A673 (cell line): Measurements from ENCODE around the gene NUBPL. TPM values are rescaled to one million over a fixed set of nuclear protein-coding genes. Genes with fewer than 3 reads are reported as not detected.

Experiments used
- BruUV-seq: library from RNA; stranded (reverse); fragments of 400-500 nt; replicated peaks from 2 replicates; lab custom pipeline; 2021; lab: Mats Ljungman, UMichigan
- CTCF ChIA-PET: fragments of 300-600 bp; sonication (Branson Sonifier 250); formaldehyde crosslinking; loops from one replicate; lab custom pipeline; 2022; ENCODE audit warnings: antibody characterized with exemption; lab: Charles Lee
- POLR2A ChIA-PET: fragments of 300-600 bp; sonication (Branson Sonifier 250); formaldehyde crosslinking; loops from one replicate; lab custom pipeline; 2022; ENCODE audit warnings: antibody characterized with exemption; ENCODE audit not compliant: low non-redundant PET; lab: Charles Lee
- DNase-seq: peaks from one replicate; pipeline ENCODE4 v3.0.0-alpha.2; 2015; ENCODE audit warnings: low spot score
- H3K27ac ChIP-seq: fragments of 200-600 bp; sonication (generic); 2 replicates; pipeline ENCODE4 v1.5.1; 2016; ENCODE audit warnings: mixed run types, low read depth, mild to moderate bottlenecking, mixed read lengths, antibody characterized with exemption, low read length; ENCODE audit not compliant: poor library complexity, severe bottlenecking
- H3K27me3 ChIP-seq: fragments of 200-600 bp; sonication (generic); replicated peaks from 2 replicates; pipeline ENCODE4 v1.6.1; 2017; ENCODE audit warnings: mixed run types, low read depth, mild to moderate bottlenecking, mixed read lengths, antibody characterized with exemption, low read length; ENCODE audit not compliant: insufficient read depth, poor library complexity
- H3K36me3 ChIP-seq: fragments of 200-600 bp; sonication (generic); 2 replicates; pipeline ENCODE4 v1.6.1; 2016; ENCODE audit warnings: mixed run types, mild to moderate bottlenecking, mixed read lengths, antibody characterized with exemption, low read length; ENCODE audit not compliant: insufficient read depth, poor library complexity, severe bottlenecking
- H3K4me1 ChIP-seq: fragments of 200-600 bp; sonication (generic); 2 replicates; pipeline ENCODE4 v1.6.1; 2017; ENCODE audit warnings: mixed run types, mild to moderate bottlenecking, mixed read lengths, antibody characterized with exemption, low read length; ENCODE audit not compliant: insufficient read depth, poor library complexity, severe bottlenecking
- H3K4me3 ChIP-seq: fragments of 200-600 bp; sonication (generic); 2 replicates; pipeline ENCODE4 v1.5.1; 2016; ENCODE audit warnings: low read depth, mixed run types, mild to moderate bottlenecking, mixed read lengths, low read length; ENCODE audit not compliant: poor library complexity, severe bottlenecking
- H3K9me3 ChIP-seq: fragments of 200-600 bp; sonication (generic); 2 replicates; pipeline ENCODE4 v1.6.1; 2016; ENCODE audit warnings: mixed run types, low read depth, mild to moderate bottlenecking, mixed read lengths, antibody characterized with exemption, low read length; ENCODE audit not compliant: poor library complexity, severe bottlenecking
- EZH2 ChIP-seq: fragments of 200-600 bp; sonication (generic); IDR thresholded peaks from 2 replicates; pipeline ENCODE4 v1.6.1; 2017; ENCODE audit warnings: borderline replicate concordance, low read depth, mild to moderate bottlenecking, mixed read lengths, antibody characterized with exemption, low read length; ENCODE audit not compliant: poor library complexity, severe bottlenecking
- intact Hi-C: fragments of 100-400 bp; cut with micrococcal nuclease; formaldehyde crosslinking; loops from one replicate; pipeline ENCODE4 v1.10.0; 2022; ENCODE audit not compliant: unreplicated experiment
- total RNA-seq: library from RNA; stranded (reverse); gene quantifications from 2 replicates; pipeline ENCODE4 v1.2.3, GENCODE V29; 2021
- TF ChIP-seq, protein P1 (sequence below): fragments of 300-800, 200-600 bp; sonication (generic); conservative IDR thresholded peaks from 2 replicates; pipeline ENCODE4 v1.5.1; 2017; ENCODE audit warnings: low read depth, mild to moderate bottlenecking, antibody characterized with exemption, low read length, moderate library complexity, mixed read lengths

Gene NUBPL
- total RNA-seq, 1 experiment from 2014 or later: 15.5 TPM

DNA sequence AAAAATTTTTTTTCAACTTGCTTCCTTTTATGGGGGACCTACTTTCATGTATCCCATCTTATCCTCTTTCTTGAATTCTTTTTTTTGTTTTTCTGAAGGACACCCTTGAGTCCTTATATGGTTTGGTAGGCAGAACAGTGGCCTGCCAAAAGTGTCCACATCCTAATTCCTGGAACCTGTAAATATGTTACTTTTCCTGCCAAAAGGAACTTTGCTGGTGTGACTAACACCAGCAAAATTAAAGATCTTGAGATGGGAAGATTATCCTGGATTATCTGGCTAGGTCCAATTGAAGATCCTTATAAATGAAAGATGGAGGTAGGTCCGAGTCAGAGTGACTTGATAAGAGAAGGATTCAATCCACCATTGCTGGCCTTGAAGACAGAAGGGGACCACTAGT, 5.3 kb downstream of the NUBPL start:
- POLR2A ChIA-PET: interaction anchor here (0.6 kb wide), 1 partner anchor 814 kb away, joined by 3 read pairs; no protein-coding TSS in a partner anchor

DNA sequence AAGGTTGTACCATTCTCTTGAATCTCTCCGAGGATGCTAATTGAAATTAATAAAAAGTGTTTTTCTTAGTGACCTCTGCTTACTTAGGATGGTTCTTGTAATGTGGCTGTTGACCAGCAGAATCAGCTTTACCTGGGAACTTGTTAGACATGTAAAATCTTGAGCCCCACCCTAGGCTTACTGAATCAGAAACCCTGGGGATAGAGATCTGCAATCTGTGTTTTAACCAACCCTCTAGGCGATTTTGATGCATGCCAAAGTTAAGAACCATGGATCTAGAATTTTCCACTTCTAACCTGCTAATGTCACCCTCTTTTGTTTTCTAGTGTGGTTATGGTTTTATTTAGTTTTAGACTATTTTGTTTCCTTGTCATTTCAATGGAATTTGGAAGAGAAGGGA, 6.5 kb downstream of the NUBPL start:
- ChIA-PET CTCF (no interaction called here), POLR2A (no interaction called here)
- H3K9me3 ChIP-seq: no peaks in the 10 kb centered on the region
- no peak overlapping the region for H3K27ac ChIP-seq
- BruUV-seq: no TSS peak
- intact Hi-C loops: no loop called here
- no peak for DNase-seq
- H3K4me3 ChIP-seq: no peak overlapping the region
- H3K27me3 ChIP-seq: no peaks in the 10 kb centered on the region
- H3K4me1 ChIP-seq: peaks cover 11% of the 10 kb centered on the region
- H3K36me3 ChIP-seq: no peaks in the 10 kb centered on the region
- no peak for TF ChIP-seq EZH2
- TF ChIP-seq, protein P1, sequence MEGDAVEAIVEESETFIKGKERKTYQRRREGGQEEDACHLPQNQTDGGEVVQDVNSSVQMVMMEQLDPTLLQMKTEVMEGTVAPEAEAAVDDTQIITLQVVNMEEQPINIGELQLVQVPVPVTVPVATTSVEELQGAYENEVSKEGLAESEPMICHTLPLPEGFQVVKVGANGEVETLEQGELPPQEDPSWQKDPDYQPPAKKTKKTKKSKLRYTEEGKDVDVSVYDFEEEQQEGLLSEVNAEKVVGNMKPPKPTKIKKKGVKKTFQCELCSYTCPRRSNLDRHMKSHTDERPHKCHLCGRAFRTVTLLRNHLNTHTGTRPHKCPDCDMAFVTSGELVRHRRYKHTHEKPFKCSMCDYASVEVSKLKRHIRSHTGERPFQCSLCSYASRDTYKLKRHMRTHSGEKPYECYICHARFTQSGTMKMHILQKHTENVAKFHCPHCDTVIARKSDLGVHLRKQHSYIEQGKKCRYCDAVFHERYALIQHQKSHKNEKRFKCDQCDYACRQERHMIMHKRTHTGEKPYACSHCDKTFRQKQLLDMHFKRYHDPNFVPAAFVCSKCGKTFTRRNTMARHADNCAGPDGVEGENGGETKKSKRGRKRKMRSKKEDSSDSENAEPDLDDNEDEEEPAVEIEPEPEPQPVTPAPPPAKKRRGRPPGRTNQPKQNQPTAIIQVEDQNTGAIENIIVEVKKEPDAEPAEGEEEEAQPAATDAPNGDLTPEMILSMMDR: no peak

More for the DNA sequence above, 5.3 kb downstream of the NUBPL start:
- no peak overlapping the region for H3K4me3 ChIP-seq
- intact Hi-C loops: no loop called here
- no peaks in the 10 kb centered on the region for H3K9me3 ChIP-seq
- BruUV-seq: no TSS peak
- DNase-seq: no peak
- peaks cover 17% of the 10 kb centered on the region for H3K4me1 ChIP-seq
- CTCF ChIA-PET: no interaction called here
- no peaks in the 10 kb centered on the region for H3K36me3 ChIP-seq
- H3K27me3 ChIP-seq: no peaks in the 10 kb centered on the region
- no peak overlapping the region for H3K27ac ChIP-seq
- no peak for TF ChIP-seq EZH2
- TF ChIP-seq, protein P1: no peak

DNA sequence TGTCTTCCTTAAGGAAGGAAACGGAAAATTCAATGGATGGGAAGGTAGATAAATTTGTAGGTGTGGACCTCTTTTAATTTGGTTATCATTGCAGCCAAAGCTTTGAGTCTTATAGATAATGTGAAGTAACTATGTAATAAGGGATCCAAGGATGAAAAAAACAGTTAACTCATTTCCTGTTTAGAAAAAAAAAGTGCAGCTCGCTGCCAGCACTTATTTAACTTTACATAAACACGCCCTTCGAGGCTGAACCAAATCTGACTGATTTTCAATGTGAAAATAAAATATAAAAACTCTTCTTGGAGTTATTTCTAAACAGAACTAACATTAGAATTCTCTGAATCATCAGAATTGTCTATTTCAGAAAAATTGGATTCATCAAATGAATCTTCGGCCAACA, 7.0 kb downstream of the NUBPL start:
- no peaks in the 10 kb centered on the region for H3K27me3 ChIP-seq
- intact Hi-C loops: no loop called here
- no peaks in the 10 kb centered on the region for H3K36me3 ChIP-seq
- no peaks in the 10 kb centered on the region for H3K9me3 ChIP-seq
- BruUV-seq: no TSS peak
- peaks cover 11% of the 10 kb centered on the region for H3K4me1 ChIP-seq
- H3K4me3 ChIP-seq: no peak overlapping the region
- CTCF ChIA-PET: no interaction called here
- POLR2A ChIA-PET: no interaction called here
- peak; percentile 45 for DNase-seq
- TF ChIP-seq EZH2: no peak
- TF ChIP-seq, protein P1: no peak
- H3K27ac ChIP-seq: peak overlapping the region; percentile 46
